Mucosa of stomach (tissue), 1 donor: ENCODE data around the gene IFTAP.

ENCODE experiments used
- H3K27me3 ChIP-seq: one replicate; pipeline ENCODE4 v1.7.0; 2013; ENCODE audit warnings: mild to moderate bottlenecking, low read length; ENCODE audit not compliant: control insufficient read depth, insufficient read depth
- H3K36me3 ChIP-seq: one replicate; pipeline ENCODE4 v1.7.0; 2013; ENCODE audit warnings: low read length; ENCODE audit not compliant: control insufficient read depth, insufficient read depth
- H3K4me1 ChIP-seq: one replicate; pipeline ENCODE4 v1.7.0; 2013; ENCODE audit warnings: mild to moderate bottlenecking, low read length; ENCODE audit not compliant: control insufficient read depth, insufficient read depth
- H3K4me3 ChIP-seq: one replicate; pipeline ENCODE4 v1.7.0; 2013; ENCODE audit warnings: low read length
- H3K9ac ChIP-seq: one replicate; pipeline ENCODE4 v1.7.0; 2013; ENCODE audit warnings: mild to moderate bottlenecking, low read length, moderate library complexity
- H3K9me3 ChIP-seq: one replicate; pipeline ENCODE4 v1.7.0; 2013; ENCODE audit warnings: mild to moderate bottlenecking, low read length, moderate library complexity; ENCODE audit not compliant: control insufficient read depth
- donor health status: Pancreatic carcinoma.

The IFTAP gene

DNA sequence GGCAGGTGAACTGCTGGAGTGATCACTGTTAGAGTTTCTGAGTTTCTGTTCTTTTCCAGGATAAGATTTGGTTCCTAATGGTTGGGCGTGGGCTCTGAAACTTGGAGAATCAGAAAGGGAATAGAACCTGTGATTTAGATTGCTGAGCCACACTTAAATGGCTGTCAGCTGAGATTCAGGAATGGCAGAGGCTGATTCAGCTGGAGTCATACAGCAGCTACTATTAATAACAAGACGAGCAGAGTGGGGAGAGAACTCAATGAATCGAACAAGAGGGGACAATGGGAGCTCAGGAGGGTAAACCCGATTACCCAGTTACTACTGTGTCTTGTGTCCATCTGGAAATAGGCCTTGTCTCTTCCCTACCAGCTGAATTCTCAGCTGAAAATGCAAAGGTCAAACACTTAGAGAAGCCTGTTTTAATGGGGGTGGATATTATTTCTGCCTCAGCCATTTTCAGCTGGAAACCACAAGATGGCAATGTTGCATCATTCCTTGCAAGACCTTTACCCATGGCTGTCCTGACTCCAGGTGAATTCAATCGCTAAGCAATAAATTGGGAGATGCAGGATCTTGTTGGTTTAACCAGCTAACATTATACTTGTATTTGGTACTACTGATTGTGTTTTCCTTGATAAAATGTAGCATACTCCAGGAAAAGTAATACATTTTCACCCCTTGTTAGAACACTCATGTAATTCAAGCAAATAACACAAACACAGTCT lies 108.2 kb downstream of the IFTAP start:
- no peaks in the 10 kb centered on the region for H3K27me3 ChIP-seq
- no peak overlapping the region for H3K4me3 ChIP-seq
- H3K9ac ChIP-seq: no peak overlapping the region
- H3K36me3 ChIP-seq: no peaks in the 10 kb centered on the region
- H3K9me3 ChIP-seq: no peaks in the 10 kb centered on the region
- H3K4me1 ChIP-seq: no peaks in the 10 kb centered on the region

GRCh38 chr11:36703055-36703404 lies 108.7 kb downstream of the IFTAP start:
- Histone ChIP-seq H3K36me3 (no peaks in the 10 kb centered on the region), H3K4me1 (no peaks in the 10 kb centered on the region), H3K9ac (no peak overlapping the region), H3K27me3 (no peaks in the 10 kb centered on the region), H3K4me3 (no peak overlapping the region), H3K9me3 (no peaks in the 10 kb centered on the region)
